ENCODE data around the gene TBC1D1.

GRCh38 chr4:38068107-38068506 lies 177.2 kb downstream of the TBC1D1 start:
- TF ChIP-seq POLR2A (IDR thresholded peaks at IDR 0.05) (no peak), CTCF (IDR thresholded peaks at IDR 0.05) (no peak)

All from body of pancreas (tissue), 4 donors.